Stimulated activated CD8-positive, alpha-beta memory T cell treated with anti-CD3 and anti-CD28 coated beads, Interleukin-15, amount 100 ng/mL, for 1 hour (primary cell): Measurements from ENCODE around the gene CDHR2.
"Not testable (repeated sequence)": the region's sequence is repeated elsewhere in the genome, so short reads cannot be mapped to it uniquely, and the experiment has no call there.

Source experiments
- DNase-seq: peaks from one replicate; pipeline ENCODE4 v3.0.0-alpha.2; 2020; ENCODE audit warnings: low read depth

CDHR2 gene

DNA sequence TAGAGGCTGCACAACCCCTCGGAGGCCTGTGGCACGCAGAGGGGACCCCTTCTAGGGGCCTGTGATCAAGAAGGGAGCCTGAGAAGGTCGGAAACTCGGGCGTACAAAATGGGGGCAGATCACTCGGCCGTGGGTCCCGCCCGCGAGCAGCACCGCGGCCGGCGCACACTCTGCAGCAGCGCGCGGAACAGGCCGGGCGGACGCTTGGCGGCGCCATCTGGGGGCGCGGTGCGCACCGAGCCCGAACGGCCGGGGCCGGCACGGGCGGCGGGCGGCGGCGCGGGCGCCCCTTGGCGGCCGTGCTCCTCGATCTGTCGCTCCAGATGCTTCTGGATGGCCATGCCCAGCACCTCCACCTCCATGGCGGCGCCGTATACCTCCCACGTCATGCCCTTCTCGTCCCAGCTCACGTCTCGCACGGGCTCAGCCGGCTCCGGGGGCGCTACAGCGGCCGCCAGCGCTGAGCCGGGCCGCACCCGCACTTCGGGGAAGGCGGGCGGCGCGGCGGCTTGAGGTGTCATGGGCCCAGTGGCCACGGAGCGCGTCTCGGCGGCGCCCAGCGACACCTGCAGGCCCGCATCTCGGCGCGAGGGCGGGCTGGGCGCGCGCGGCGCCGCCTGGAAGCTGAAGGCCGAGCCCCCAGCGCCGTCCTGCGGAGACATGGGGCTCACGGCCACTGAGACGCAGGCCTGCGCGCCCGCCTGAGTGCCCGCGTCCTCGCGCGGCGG is 47.7 kb downstream of the CDHR2 start:
- peak; percentile 39 for DNase-seq

DNA sequence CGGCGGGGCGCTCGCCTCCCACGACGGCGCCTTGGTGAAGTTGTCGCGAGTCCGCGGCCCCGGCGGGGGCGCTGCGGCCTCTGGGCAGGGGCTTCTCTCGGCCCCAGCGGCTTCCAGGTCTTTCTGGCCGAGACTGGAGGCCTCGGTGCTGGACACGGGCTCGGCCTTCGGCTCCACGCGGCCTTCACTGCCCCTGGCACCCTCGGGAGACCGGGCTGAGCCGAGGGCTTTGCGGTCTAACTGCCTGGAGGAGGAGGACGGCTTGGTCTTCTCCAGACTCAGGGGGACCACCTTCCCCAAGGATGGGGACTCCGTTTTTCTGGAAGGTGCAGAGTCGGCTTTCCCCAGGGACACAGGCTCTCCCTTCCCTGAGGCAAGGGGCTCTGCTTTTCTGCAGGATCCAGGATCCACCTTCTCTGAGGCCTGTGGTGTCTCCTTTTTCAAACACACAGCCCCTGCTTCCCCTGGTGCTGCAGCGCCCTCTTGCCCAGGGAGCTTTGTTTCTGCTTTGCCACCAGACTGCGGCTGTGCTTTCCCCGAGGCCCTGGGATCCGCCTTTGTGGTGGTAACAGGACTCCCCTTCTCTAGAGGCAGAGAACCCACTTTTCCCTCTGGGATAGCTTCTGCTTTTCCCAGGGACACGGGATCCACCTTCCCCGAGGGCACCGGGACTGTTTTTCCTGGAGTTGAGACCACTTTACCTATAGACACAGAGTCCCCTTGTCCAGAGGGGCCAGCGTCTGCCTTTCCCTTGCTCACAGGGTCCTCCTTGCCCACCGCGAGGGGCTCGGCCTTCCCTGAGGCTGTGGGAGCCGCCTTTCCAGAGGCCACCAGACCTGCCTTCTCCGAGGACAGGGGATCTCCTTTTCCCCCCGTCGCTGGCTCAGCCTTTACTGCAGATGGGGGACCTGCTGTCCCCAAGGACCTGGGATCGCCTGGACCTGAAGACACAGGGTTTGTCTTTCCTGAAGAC is 48.6 kb downstream of the CDHR2 start:
- no peak for DNase-seq

DNA sequence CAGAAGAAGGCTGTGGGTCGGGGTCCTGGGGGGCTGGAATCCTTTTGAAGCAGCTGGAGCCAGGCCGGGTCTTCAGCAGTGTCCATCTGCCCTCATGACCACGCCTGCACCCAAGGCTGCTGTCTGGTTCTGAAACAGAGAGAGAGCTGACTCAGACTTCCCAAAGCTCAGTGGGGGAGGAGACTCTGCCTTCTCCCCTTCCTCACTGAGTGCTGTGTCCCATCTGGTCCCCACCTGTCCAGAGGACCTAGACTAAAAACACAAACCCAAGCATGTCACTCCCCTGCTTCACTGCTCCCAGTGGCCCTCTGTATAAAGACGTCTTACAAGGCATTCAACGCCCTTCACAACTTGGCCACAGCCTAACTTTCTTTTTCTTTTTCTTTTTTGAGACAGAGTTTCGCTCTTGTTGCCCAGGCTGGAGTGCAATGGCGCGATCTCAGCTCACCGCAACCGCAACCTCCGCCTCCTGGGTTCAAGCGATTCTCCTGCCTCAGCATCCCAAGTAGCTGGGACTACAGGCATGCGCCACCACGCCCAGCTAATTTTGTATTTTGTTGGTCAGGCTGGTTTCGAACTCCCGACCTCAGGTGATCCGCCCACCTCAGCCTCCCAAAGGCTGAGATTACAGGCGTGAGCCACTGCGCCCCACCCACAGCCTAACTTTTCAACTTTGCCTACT is 50.7 kb downstream of the CDHR2 start:
- DNase-seq, result not testable (repeated sequence)

DNA sequence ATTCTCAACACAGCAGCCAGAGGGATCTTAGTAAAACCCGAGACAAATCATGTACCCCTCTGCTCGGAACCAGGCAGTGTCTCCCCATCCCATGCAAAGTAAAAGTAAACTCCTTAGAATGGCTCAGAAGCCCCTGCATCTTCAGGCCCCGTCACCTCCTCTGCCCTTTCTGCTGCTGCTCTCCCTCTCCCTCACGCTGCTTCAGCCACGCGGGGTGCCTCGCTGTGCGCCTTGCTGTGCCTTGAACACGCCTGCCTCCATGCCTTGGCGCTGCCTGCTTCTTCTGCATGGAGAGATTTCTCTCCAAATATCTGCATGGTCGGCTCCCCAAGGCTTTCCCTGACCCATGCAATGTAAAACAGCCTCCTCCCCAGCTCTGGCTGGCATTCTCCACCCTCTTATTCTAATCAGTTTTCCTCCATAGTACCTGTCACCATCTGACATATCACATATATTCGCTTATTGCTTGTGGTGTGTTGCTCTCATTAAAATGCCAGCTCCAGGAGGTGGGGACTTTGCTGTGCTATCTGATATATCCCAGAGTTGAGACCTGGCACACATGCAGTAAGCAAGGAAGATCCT is 52.9 kb downstream of the CDHR2 start:
- no peak for DNase-seq

DNA sequence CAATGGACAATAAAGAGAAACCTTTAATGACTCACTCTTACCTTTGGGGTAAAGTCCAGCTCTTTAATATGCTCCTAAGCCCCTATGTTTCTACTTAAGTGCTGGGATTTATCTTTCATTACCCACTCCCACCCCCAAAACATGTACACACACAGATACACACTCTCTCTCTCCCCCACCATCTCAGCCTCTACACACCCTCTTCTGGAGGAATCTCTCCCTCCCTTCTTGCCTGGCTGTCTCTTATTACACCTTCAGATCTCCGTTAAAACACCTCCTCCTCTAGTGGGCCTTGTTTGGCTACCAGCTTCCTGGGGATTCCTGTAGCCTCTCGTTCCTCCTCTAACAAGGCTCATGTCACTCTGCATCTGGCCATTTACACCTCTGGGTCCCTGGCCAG is 53.9 kb downstream of the CDHR2 start:
- no peak for DNase-seq

DNA sequence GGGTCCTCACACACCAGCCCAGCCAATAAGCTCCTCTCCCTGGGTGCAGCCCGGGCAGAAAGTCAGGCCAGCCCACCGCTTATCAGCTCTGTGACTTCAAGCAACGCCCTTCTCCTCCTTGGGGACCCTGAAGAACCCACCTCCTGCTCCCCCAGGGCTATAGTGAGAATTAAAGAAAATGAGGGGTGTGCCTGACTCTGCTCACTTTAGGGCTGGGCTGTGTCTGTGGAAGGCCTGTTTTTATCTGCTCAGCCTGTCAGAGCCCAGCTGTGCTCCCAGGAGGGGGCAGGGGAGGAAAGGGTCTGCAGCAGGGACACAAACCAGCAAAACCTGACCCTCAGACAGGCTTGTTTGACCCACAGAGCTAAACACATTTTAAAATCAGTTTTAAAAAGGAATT is 56.9 kb downstream of the CDHR2 start:
- no peak for DNase-seq

DNA sequence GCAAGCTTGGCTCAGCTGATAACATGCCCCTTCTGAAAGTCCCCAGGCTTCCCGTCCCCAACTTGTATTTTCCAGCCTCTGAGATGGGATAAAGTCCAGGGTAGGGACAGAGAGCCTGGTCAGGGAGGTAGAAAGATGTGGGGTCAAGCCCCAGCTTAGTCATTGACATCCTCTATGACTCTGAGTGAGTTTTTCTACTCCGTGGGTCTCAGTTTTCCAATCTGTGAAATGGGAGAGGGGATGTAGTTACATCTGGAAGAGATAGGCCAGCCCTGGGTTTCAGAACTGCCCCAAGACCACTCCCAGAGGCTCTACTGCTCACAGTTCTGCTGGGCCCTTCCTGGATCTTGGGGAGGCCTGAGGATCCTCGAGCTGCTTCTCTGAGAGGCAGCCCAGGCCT is 57.7 kb downstream of the CDHR2 start:
- DNase-seq, result no peak

DNA sequence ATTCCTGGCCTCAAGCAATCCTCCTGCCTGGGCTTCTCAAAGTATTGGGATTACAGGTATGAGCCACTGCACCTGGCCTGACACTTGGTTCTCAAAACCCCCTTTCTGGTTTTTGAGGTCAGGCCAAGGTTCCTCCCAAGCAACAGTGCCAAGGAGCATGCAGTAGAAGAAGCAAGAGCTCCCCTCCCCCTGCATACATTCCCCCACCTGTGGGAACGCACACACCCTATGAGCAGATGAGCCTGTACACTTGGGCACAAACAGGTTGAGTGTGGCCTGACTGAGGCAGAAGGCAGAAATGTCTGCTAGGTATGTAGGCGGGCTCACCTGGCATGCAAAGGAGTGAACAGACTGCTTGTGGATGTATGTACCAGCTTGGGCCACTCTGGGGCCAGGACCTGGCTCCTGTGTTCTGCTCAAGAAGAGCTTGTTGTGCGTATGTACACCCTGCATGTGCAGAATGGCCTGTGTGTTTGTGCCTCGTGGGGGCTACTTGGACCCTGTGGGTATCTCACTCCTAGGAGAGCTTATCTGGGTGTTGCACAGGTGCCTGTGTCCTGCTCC is 59.1 kb downstream of the CDHR2 start:
- no peak for DNase-seq

DNA sequence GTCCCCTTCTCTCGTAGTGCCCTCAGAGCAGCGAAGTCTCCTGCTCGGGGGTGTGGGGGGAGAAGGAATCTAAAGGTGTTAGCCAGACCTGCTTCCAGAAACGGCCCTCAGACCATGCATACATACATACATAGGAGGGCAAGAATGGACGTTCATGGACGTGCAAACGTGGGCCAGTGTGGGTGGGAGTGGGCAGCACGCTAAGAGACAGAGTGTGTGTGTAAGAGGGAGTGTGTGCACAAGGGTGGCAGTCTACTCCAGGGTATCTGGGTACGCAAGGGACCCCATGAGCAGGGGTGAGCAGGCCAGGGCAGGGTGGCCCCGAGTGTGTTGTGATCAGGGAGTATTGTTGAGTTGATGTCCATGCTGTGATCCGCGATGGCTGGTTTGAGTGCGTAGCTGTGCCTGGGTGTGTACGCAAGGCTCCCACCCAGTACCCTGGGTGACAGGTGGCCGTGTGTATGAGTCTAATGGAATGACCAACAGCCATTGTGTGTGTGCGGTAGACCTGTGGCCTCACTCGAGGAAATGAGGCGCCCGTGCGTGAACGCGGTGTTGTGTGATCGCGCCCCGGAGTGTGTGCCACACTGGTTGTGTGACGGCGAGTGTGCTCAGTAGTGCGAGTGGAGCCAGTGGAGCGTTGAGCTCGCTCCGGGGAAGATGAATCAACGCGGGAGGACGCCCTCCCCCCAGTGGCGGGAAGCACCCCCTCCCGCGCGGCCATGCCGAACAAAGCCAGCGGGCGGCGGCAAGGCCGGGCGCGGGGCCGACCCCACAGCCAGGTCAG is 60.0 kb downstream of the CDHR2 start:
- DNase-seq, result no peak

DNA sequence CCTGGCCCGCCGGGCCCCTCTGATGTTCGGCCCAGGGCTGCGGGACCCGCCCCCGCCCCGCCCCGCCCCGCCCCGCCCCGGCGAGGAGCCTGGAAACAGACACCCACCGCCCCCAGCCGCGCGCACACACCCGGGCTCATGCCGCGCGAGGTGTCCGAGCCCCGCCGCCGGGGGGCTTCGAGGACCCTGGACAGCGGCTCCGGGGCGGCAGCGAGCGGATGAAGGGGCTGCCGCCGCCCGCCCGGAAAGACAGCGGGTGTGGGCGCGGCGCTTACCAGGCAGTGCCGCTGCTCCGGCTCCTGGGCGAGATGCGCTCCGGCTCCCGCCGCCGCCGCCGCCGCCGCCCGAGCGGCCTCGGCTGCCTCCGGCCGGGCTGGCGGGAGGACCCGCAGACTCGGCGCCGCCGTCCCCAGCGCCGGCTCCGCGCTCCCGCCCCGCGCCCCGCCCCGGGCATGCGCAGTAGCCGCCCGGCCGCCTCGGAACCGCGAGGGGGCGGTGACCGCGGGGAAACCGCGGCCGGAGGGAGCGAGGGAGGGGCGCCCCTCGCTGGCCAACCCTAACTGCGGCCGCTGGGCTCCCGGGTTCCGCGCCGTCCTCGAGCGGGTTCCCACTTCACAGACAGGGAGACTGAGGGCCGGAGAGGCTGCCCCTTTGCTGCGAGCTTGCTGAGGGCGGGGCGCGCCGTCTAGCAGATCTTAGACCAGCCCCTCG is 60.7 kb downstream of the CDHR2 start, which contains the start of gene GPRIN1:
TSS of gene GPRIN1 (minus strand) at position 433 of the 711 bp plus-strand sequence. CDS start 10,322 bp downstream, outside the sequence.
- no peak for DNase-seq

DNA sequence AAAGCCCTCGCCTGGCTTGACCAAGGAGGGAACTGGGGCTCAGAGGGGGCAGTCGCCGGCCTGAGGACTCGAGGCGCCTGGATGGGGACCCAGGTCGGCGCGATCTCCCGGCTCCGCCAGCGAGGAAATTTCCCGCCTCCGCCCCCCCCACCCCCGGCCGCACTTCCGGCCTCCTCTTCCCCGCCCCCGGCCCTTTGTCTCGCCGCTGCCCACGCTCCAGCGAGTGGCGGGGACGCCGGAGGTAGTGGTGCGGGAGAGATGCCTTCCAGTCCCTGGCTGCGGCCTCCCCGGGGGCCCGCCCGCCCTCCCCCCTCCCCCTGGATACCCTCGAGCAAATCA is 61.3 kb downstream of the CDHR2 start:
- no peak for DNase-seq

DNA sequence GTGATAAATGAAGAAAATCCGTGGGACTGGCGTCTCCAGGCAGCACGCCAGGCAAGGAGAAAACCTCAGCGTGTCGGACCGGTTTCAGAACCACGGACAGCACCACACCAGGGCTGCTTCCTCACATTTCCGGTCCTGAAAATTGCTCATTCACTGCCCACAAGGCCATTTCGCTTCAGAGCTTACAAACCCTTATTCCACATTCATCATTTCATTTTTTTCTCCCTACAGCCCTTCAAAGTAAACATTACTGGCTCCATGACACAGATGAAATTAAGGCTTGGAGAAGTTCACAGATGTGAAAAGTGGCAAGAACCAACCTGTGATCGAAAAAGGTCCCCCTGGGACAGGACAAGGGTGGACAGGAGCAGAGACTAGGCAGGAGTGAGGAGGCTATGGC is 62.3 kb downstream of the CDHR2 start:
- DNase-seq, result no peak

DNA sequence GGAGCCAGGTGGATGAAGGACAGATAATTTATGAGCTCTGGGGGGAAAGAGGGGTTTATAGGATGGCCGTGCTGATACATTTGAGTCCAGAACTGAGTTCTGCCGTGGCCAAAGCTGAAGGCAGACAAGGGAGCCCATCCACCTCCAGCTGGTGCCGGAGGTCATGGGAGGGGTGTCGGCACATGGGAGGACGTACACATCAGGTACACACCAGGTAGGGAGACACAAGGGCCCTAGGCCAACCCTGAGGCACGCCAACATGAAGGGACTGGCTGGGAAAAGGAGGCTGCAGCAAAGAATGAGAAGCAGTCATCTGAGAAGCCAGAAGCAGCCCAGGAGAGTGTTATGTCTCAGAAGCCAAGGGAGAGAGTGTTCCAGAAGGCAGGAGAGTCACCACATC is 62.9 kb downstream of the CDHR2 start:
- no peak for DNase-seq

DNA sequence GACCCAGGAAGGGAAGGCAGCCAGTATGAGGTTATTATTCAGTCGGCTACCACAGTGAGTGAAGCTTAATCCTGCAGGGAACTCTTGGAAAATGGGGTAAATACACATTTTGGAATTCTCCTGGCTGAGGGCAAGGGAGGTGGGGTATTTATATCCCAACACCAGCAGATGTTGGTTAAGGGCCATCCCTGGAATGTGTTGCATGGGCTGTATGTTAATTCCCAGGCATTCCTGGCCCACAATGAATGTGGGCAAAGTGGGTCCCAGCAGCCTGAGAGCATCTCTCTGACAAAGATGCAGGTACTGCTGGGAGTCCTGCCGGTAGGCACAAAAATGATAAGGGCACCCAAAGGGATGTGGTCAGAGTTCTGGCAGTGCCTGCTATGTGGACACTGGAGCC is 63.7 kb downstream of the CDHR2 start:
- no peak for DNase-seq

DNA sequence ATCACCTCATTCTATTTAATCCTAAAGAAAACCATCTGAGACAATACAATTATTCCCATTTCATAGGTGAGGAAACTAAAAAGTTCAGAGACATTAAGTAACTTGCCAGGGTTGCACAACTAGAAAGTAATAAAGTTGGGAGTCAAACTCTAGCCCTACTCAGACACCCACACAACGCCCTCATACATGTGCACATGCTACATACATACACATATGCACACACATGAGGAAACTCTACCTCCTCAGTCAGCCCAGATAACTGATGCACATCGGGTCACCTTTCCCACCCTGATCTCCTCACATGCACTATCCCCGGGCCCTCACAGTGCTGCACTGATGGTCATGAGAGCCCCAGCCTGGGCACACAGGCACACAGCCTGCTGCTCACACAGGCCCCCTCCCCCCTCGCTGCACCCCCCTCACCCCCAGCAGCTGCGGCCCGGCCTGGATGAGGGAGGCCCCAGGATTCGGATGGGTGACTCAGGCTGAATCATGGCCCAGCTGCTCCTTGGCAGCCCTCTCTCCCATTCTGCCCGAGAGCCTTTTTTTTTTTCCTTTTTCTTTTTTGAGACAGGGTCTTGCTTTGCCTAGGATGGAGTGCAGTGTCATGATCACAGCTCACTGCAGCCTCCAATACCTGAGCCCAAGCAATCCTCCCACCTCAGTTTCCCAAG is 65.8 kb downstream of the CDHR2 start:
- DNase-seq, result no peak

DNA sequence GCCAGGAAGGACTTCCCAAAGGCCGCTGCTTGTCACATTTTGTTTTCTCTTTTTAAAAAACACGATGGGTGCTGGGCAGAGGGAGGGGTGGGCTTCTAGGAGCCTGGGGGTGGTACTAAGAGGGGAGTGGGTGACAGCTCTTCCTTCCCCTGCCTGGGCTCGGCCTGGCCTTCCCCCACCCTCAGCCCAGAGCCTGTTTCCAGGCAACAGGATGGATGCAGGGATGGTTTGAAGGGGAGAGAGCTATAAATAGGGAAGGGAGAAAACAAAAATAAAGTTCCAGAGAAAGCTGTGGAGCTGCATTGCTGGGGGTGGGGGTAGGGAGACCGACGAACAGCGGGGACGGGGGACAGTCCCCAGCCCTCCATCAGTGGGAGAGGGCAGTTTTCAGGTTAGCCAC is 67.4 kb downstream of the CDHR2 start:
- DNase-seq, result no peak

DNA sequence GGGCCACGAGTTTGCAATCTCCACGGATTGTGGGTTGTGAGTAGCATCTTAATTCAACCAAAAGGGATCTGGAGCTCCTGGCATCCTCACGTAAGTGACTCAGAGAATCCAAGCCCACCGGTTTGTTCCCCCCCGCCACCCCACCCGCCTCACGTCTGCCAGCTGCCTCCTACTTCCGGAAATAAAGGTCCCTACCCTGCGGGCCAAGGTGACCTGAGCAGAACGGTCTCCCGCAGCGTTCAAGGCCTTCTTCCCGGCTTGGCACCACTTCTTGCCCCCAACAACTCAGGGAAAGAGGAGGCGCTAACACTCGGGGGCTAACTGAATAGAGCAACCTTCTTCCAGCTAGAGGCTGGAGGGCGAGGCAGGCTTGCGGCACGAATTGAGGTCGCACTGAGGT is 69.6 kb downstream of the CDHR2 start:
- no peak for DNase-seq

DNA sequence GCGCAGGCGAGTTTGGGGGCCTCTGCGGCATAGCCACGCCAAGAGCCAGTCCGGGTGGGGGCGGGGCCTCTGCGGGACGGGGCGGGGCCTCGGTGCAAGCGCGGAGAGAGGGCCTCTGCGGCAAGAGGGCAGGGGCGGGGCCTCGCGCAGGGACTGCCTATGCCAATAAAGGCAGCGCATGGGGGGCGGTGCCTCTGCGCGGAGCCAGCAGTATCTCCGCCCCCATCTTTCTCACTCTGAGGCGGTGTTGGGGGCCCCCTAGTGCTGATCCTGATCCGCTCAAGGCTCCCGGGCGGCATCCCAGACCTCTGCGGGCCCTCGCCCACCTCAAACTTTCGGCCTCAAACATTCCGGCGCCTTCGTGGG is 70.0 kb downstream of the CDHR2 start:
- peak; percentile 44 for DNase-seq

DNA sequence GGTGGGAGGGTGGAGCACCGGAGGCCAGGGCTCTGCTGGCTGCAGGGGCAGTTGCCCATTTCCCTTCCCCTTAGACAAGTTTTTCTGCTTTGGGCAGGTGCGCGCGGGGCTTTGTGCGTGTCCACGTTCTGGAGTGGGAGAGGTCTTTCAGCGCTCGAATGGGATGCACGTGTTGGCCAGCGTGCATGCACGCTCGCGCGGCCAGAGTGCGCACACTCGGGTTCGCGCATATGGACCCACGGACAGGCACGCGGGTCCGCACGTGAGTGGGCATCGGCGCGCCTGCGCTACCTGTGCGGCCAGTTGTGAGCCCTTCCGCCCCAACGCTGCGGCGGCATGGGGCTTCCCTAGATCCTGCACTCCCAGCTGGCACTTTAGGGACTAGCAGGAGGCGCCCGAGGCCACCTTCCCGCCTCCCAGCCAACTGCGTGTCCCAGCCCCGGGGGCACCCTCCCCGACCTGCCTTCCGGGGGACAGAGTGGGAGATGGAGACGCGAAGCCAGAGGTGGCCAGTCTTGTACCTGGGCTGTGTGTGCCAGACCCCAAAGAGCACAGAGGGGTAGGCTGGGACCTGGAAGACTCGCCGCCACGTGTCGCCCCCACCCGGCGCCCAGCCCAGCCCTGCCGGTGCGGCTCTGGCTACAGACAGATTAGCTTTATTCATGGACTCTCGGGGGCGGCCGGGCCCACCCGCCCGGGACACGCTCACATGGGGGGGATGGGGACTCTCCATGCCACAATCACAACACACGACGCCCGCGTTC is 70.6 kb downstream of the CDHR2 start:
- DNase-seq, result no peak
